Tibial nerve (tissue), 4 donors: ENCODE measurements around the gene CXCL10. TPM values are rescaled to one million over a fixed set of nuclear protein-coding genes. Genes with fewer than 3 reads are reported as not detected.

Experiments used
- DNase-seq, 2 donors: peaks; one replicate each; pipeline ENCODE4 v3.0.0-alpha.2; 2019; ENCODE audit warnings: low spot score in 2 of 2
- H3K27ac ChIP-seq, 4 donors: fragments of 200-600 bp; sonication (generic) in 3 of 4; one replicate each; pipeline ENCODE4 v1.5.1; 2017 to 2019; ENCODE audit warnings: mild to moderate bottlenecking in 1 of 4
- H3K27me3 ChIP-seq, 2 donors: fragments of 200-600 bp; sonication (generic) in 1 of 2; one replicate each; pipeline versions ENCODE4 v1.5.1 to v1.6.0; 2017 to 2019
- H3K36me3 ChIP-seq, 3 donors: fragments of 200-600 bp; sonication (generic); one replicate each; pipeline ENCODE4 v1.5.1; 2018 to 2019
- H3K4me1 ChIP-seq, 4 donors: fragments of 200-600 bp; sonication (generic) in 3 of 4; one replicate each; pipeline ENCODE4 v1.5.1; 2017 to 2019
- H3K4me3 ChIP-seq, 4 donors: fragments of 200-600 bp; sonication (generic) in 3 of 4; one replicate each; pipeline ENCODE4 v1.5.1; 2017 to 2019; ENCODE audit warnings: mild to moderate bottlenecking in 1 of 4, moderate library complexity in 1 of 4
- H3K9me3 ChIP-seq, 4 donors: fragments of 200-600 bp; sonication (generic) in 3 of 4; one replicate each; pipeline ENCODE4 v1.5.1; 2017 to 2019
- EP300 ChIP-seq, 2 donors: sonication (generic); formaldehyde crosslinking; IDR thresholded peaks; one replicate each; pipeline ENCODE4 v1.6.1; 2017; ENCODE audit warnings: antibody characterized with exemption in 2 of 2, mild to moderate bottlenecking in 1 of 2
- POLR2A ChIP-seq, 2 donors: fragments of 450-650 bp; IDR thresholded peaks; one replicate each; pipeline ENCODE4 v1.6.1; 2017; ENCODE audit warnings: antibody characterized with exemption in 2 of 2, mild to moderate bottlenecking in 2 of 2, moderate library complexity in 2 of 2
- WGBS, 2 donors: methylation state at CpG; one replicate each; pipeline ENCODE4 v1.1.5; 2018; 5-methylcytosine and 5-hydroxymethylcytosine counted together
- total RNA-seq, 4 donors: library from RNA; depleted of rRNA; stranded (reverse); fragments of >200 nt; gene quantifications; one replicate each; pipeline ENCODE4 v1.1.0, GENCODE V29; 2016
- TF ChIP-seq, protein P1 (sequence below), 5 experiments: fragments of 200-600 bp in 3 of 5; fragments of 450-650 bp in 2 of 5; sonication (generic) in 3 of 5; IDR thresholded peaks; one replicate each; pipeline ENCODE4 v1.5.1; 2016 to 2019; ENCODE audit warnings: antibody characterized with exemption in 5 of 5, mild to moderate bottlenecking in 3 of 5, moderate library complexity in 2 of 5

The CXCL10 gene
- total RNA-seq, 4 donors from 2014 or later, result 1.2 to 2.8 TPM; not detected in 2

GRCh38 chr4:76009311-76009710, 14.0 kb downstream of the CXCL10 start:
- WGBS, 2 donors, result 87 to 93% methylated on average over 5 of the region's 5 CpGs

GRCh38 chr4:76007089-76007862, 16.0 kb downstream of the CXCL10 start, which contains the start of gene CXCL9:
CXCL9 (minus strand) TSS chr4:76007509; CDS start chr4:76007449, 60 bp downstream.
- TF ChIP-seq EP300 (IDR thresholded peaks at IDR 0.05), result no peak
- TF ChIP-seq POLR2A (IDR thresholded peaks at IDR 0.05), result no peak
- TF ChIP-seq, protein P1, sequence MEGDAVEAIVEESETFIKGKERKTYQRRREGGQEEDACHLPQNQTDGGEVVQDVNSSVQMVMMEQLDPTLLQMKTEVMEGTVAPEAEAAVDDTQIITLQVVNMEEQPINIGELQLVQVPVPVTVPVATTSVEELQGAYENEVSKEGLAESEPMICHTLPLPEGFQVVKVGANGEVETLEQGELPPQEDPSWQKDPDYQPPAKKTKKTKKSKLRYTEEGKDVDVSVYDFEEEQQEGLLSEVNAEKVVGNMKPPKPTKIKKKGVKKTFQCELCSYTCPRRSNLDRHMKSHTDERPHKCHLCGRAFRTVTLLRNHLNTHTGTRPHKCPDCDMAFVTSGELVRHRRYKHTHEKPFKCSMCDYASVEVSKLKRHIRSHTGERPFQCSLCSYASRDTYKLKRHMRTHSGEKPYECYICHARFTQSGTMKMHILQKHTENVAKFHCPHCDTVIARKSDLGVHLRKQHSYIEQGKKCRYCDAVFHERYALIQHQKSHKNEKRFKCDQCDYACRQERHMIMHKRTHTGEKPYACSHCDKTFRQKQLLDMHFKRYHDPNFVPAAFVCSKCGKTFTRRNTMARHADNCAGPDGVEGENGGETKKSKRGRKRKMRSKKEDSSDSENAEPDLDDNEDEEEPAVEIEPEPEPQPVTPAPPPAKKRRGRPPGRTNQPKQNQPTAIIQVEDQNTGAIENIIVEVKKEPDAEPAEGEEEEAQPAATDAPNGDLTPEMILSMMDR (IDR thresholded peaks at IDR 0.05), result no peak

More at GRCh38 chr4:76009311-76009710, 14.0 kb downstream of the CXCL10 start:
- Histone ChIP-seq H3K36me3 (no peaks in the 10 kb centered on the region), H3K27me3 (no peaks in the 10 kb centered on the region), H3K27ac (no peak overlapping the region), H3K4me1 (peaks cover 0 to 18% (median 6%) of the 10 kb centered on the region in 4 donors), H3K4me3 (no peak overlapping the region), H3K9me3 (no peaks in the 10 kb centered on the region)
- TF ChIP-seq POLR2A (IDR thresholded peaks at IDR 0.05), result no peak
- no peak for TF ChIP-seq EP300 (IDR thresholded peaks at IDR 0.05)
- TF ChIP-seq, protein P1 (IDR thresholded peaks at IDR 0.05), result no peak
- no peak for DNase-seq

GRCh38 chr4:76003620-76004019, 19.7 kb downstream of the CXCL10 start:
- no peak overlapping the region for H3K27ac ChIP-seq

More at GRCh38 chr4:76007089-76007862, 16.0 kb downstream of the CXCL10 start, which contains the start of gene CXCL9:
- Histone ChIP-seq H3K4me3 (no peak within 1 kb of the TSS), H3K9me3 (no peaks in the 10 kb centered on the region), H3K4me1 (peaks cover 0 to 10% (median 4%) of the 10 kb centered on the region in 4 donors), H3K27ac (no peak within 1 kb of the TSS), H3K36me3 (no peaks in the 10 kb centered on the region), H3K27me3 (no peaks in the 10 kb centered on the region)
- 81 to 97% methylated on average over 1 of the region's 1 CpG for WGBS, 2 donors
- no peak for DNase-seq

DNA sequence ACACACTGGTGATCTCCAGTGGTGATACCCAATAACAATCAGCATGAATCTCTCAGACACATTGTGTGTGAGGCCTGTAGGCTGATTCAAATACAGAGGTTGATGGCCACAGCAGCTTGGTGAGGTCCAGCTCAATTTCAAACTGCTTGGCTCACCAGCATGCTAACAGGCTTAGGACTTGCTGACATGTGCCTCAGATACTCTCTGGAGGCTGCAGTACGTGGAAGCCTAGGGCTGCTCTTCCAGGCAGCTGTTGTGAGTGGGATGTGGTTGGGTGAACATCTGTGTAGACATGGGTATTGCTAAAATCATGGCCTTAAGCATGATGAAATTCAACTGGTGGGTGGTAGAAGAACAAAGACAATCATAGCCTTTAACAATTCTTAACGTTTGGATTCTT, 20.3 kb downstream of the CXCL10 start:
- Histone ChIP-seq H3K36me3 (no peaks in the 10 kb centered on the region), H3K4me1 (no peaks in the 10 kb centered on the region), H3K27ac (no peak overlapping the region), H3K4me3 (no peak overlapping the region), H3K27me3 (no peaks in the 10 kb centered on the region), H3K9me3 (no peaks in the 10 kb centered on the region)
- TF ChIP-seq EP300 (IDR thresholded peaks at IDR 0.05) (no peak), POLR2A (IDR thresholded peaks at IDR 0.05) (no peak)
- TF ChIP-seq, protein P1 (IDR thresholded peaks at IDR 0.05), result no peak
- DNase-seq, result no peak
- 37 to 40% methylated on average over 2 of the region's 2 CpGs for WGBS, 2 donors

More at GRCh38 chr4:76003620-76004019, 19.7 kb downstream of the CXCL10 start:
- H3K4me1 ChIP-seq, result no peaks in the 10 kb centered on the region
- TF ChIP-seq EP300 (IDR thresholded peaks at IDR 0.05), result no peak
- TF ChIP-seq POLR2A (IDR thresholded peaks at IDR 0.05), result no peak
- TF ChIP-seq, protein P1 (IDR thresholded peaks at IDR 0.05), result no peak
- 78 to 82% methylated on average over 3 of the region's 3 CpGs for WGBS, 2 donors
- no peak for DNase-seq
- H3K4me3 ChIP-seq, result no peak overlapping the region
- H3K36me3 ChIP-seq, result no peaks in the 10 kb centered on the region
- no peaks in the 10 kb centered on the region for H3K9me3 ChIP-seq
- no peaks in the 10 kb centered on the region for H3K27me3 ChIP-seq

- H3K27ac ChIP-seq, result no peak overlapping the region
- no peaks in the 10 kb centered on the region for H3K4me1 ChIP-seq
- DNase-seq, result peak in 1 of 2 donors; percentile 16
- H3K36me3 ChIP-seq, result no peaks in the 10 kb centered on the region
- no peaks in the 10 kb centered on the region for H3K27me3 ChIP-seq
- H3K9me3 ChIP-seq, result no peaks in the 10 kb centered on the region
- no peak overlapping the region for H3K4me3 ChIP-seq
- 56 to 64% methylated on average over 4 of the region's 4 CpGs for WGBS, 2 donors
- TF ChIP-seq, protein P1 (IDR thresholded peaks at IDR 0.05), result no peak
- TF ChIP-seq POLR2A (IDR thresholded peaks at IDR 0.05) (no peak), EP300 (IDR thresholded peaks at IDR 0.05) (no peak)
These were observed 21.1 kb downstream of the CXCL10 start for GRCh38 chr4:76002176-76002575.
